ENCODE results near the gene PDGFRB. TPM values are rescaled to one million over a fixed set of nuclear protein-coding genes. Genes with fewer than 3 reads are reported as not detected.

PDGFRB gene
- total and polyA plus RNA-seq, 5 donors from 2014 or later: 0.03 TPM; not detected in 4

- Histone ChIP-seq H3K36me3 (ENCODE audit: control insufficient read depth, insufficient read depth, low read length) (no peaks in the 10 kb centered on the region), H3K4me3 (ENCODE audit: low read depth, low read length) (no peak overlapping the region), H3K9me3 (ENCODE audit: control insufficient read depth in 2 of 2, low read length in 2 of 2) (no peaks in the 10 kb centered on the region), H3K4me1 (ENCODE audit: control insufficient read depth, insufficient read depth, low read length, poor library complexity, severe bottlenecking) (no peaks in the 10 kb centered on the region), H3K27me3 (ENCODE audit: control insufficient read depth, insufficient read depth, low read length) (no peaks in the 10 kb centered on the region), H3K27ac (ENCODE audit: insufficient read depth, low read length, poor library complexity, severe bottlenecking) (no peak overlapping the region)
- Mint-ChIP-seq H3K4me3 (no peak overlapping the region), H3K9me3 (no peaks in the 10 kb centered on the region), H3K27me3 (peaks cover 12% of the 10 kb centered on the region), H3K36me3 (no peaks in the 10 kb centered on the region), H3K4me1 (no peaks in the 10 kb centered on the region), H3K27ac (no peak overlapping the region)
- DNase-seq (no peak), ATAC-seq (ENCODE audit: low read depth in 2 of 2) (no peak)
Measured at GRCh38 chr5:150181027-150181426, 25.4 kb upstream of the PDGFRB start.

- ATAC-seq (ENCODE audit: low read depth in 2 of 2) (no peak), DNase-seq (no peak)
- Histone ChIP-seq H3K27me3 (ENCODE audit: control insufficient read depth, insufficient read depth, low read length) (no peaks in the 10 kb centered on the region), H3K4me1 (ENCODE audit: control insufficient read depth, insufficient read depth, low read length, poor library complexity, severe bottlenecking) (no peaks in the 10 kb centered on the region), H3K9me3 (ENCODE audit: control insufficient read depth in 2 of 2, low read length in 2 of 2) (no peaks in the 10 kb centered on the region), H3K4me3 (ENCODE audit: low read depth, low read length) (no peak overlapping the region), H3K36me3 (ENCODE audit: control insufficient read depth, insufficient read depth, low read length) (no peaks in the 10 kb centered on the region), H3K27ac (ENCODE audit: insufficient read depth, low read length, poor library complexity, severe bottlenecking) (no peak overlapping the region)
- H3K4me3 Mint-ChIP-seq: no peak overlapping the region
- H3K27ac Mint-ChIP-seq: no peak overlapping the region
- peaks cover 16% of the 10 kb centered on the region for H3K27me3 Mint-ChIP-seq
- H3K9me3 Mint-ChIP-seq: no peaks in the 10 kb centered on the region
- no peaks in the 10 kb centered on the region for H3K36me3 Mint-ChIP-seq
- H3K4me1 Mint-ChIP-seq: no peaks in the 10 kb centered on the region
Measured at GRCh38 chr5:150180241-150181026, 24.8 kb upstream of the PDGFRB start.

GRCh38 chr5:150179019-150179620, 23.5 kb upstream of the PDGFRB start:
- DNase-seq (no peak), ATAC-seq (ENCODE audit: low read depth in 2 of 2) (peak in 1 of 2 donors; percentile 9)
- Histone ChIP-seq H3K27me3 (ENCODE audit: control insufficient read depth, insufficient read depth, low read length) (no peaks in the 10 kb centered on the region), H3K4me1 (ENCODE audit: control insufficient read depth, insufficient read depth, low read length, poor library complexity, severe bottlenecking) (no peaks in the 10 kb centered on the region), H3K27ac (ENCODE audit: insufficient read depth, low read length, poor library complexity, severe bottlenecking) (no peak overlapping the region), H3K4me3 (ENCODE audit: low read depth, low read length) (no peak overlapping the region), H3K9me3 (ENCODE audit: control insufficient read depth in 2 of 2, low read length in 2 of 2) (no peaks in the 10 kb centered on the region), H3K36me3 (ENCODE audit: control insufficient read depth, insufficient read depth, low read length) (no peaks in the 10 kb centered on the region)
- Mint-ChIP-seq H3K27ac (no peak overlapping the region), H3K4me1 (no peaks in the 10 kb centered on the region), H3K9me3 (no peaks in the 10 kb centered on the region), H3K4me3 (no peak overlapping the region), H3K27me3 (peaks cover 10% of the 10 kb centered on the region), H3K36me3 (no peaks in the 10 kb centered on the region)

GRCh38 chr5:150178262-150178661, 22.6 kb upstream of the PDGFRB start:
- no peaks in the 10 kb centered on the region for H3K36me3 Mint-ChIP-seq
- DNase-seq (no peak), ATAC-seq (ENCODE audit: low read depth in 2 of 2) (no peak)
- no peaks in the 10 kb centered on the region for H3K9me3 Mint-ChIP-seq
- H3K9me3 ChIP-seq (ENCODE audit: control insufficient read depth in 2 of 2, low read length in 2 of 2): no peaks in the 10 kb centered on the region
- H3K4me1 ChIP-seq (ENCODE audit: control insufficient read depth, insufficient read depth, low read length, poor library complexity, severe bottlenecking): no peaks in the 10 kb centered on the region
- H3K36me3 ChIP-seq (ENCODE audit: control insufficient read depth, insufficient read depth, low read length): no peaks in the 10 kb centered on the region
- H3K4me1 Mint-ChIP-seq: no peaks in the 10 kb centered on the region
- H3K4me3 Mint-ChIP-seq: no peak overlapping the region
- H3K27ac ChIP-seq (ENCODE audit: insufficient read depth, low read length, poor library complexity, severe bottlenecking): no peak overlapping the region
- H3K27ac Mint-ChIP-seq: no peak overlapping the region
- H3K27me3 Mint-ChIP-seq: peaks cover 10% of the 10 kb centered on the region
- no peak overlapping the region for H3K4me3 ChIP-seq (ENCODE audit: low read depth, low read length)
- H3K27me3 ChIP-seq (ENCODE audit: control insufficient read depth, insufficient read depth, low read length): no peaks in the 10 kb centered on the region

GRCh38 chr5:150177721-150178120, 22.1 kb upstream of the PDGFRB start:
- no peak for DNase-seq
- Mint-ChIP-seq H3K27me3 (peaks cover 10% of the 10 kb centered on the region), H3K4me3 (no peak overlapping the region), H3K4me1 (no peaks in the 10 kb centered on the region), H3K9me3 (no peaks in the 10 kb centered on the region), H3K27ac (no peak overlapping the region), H3K36me3 (no peaks in the 10 kb centered on the region)
- H3K9me3 ChIP-seq (ENCODE audit: control insufficient read depth in 2 of 2, low read length in 2 of 2): no peaks in the 10 kb centered on the region
- no peak overlapping the region for H3K4me3 ChIP-seq (ENCODE audit: low read depth, low read length)
- H3K27me3 ChIP-seq (ENCODE audit: control insufficient read depth, insufficient read depth, low read length): no peaks in the 10 kb centered on the region
- ATAC-seq (ENCODE audit: low read depth in 2 of 2): no peak
- no peaks in the 10 kb centered on the region for H3K4me1 ChIP-seq (ENCODE audit: control insufficient read depth, insufficient read depth, low read length, poor library complexity, severe bottlenecking)
- no peaks in the 10 kb centered on the region for H3K36me3 ChIP-seq (ENCODE audit: control insufficient read depth, insufficient read depth, low read length)
- no peak overlapping the region for H3K27ac ChIP-seq (ENCODE audit: insufficient read depth, low read length, poor library complexity, severe bottlenecking)

GRCh38 chr5:150176745-150177477, 21.3 kb upstream of the PDGFRB start:
- H3K27ac ChIP-seq (ENCODE audit: insufficient read depth, low read length, poor library complexity, severe bottlenecking): no peak overlapping the region
- no peaks in the 10 kb centered on the region for H3K4me1 ChIP-seq (ENCODE audit: control insufficient read depth, insufficient read depth, low read length, poor library complexity, severe bottlenecking)
- H3K9me3 ChIP-seq (ENCODE audit: control insufficient read depth in 2 of 2, low read length in 2 of 2): no peaks in the 10 kb centered on the region
- H3K36me3 Mint-ChIP-seq: no peaks in the 10 kb centered on the region
- no peak overlapping the region for H3K27ac Mint-ChIP-seq
- H3K4me3 ChIP-seq (ENCODE audit: low read depth, low read length): no peak overlapping the region
- DNase-seq (no peak), ATAC-seq (ENCODE audit: low read depth in 2 of 2) (no peak)
- H3K4me3 Mint-ChIP-seq: no peak overlapping the region
- no peaks in the 10 kb centered on the region for H3K4me1 Mint-ChIP-seq
- H3K36me3 ChIP-seq (ENCODE audit: control insufficient read depth, insufficient read depth, low read length): no peaks in the 10 kb centered on the region
- no peaks in the 10 kb centered on the region for H3K9me3 Mint-ChIP-seq
- H3K27me3 Mint-ChIP-seq: peaks cover 15% of the 10 kb centered on the region
- no peaks in the 10 kb centered on the region for H3K27me3 ChIP-seq (ENCODE audit: control insufficient read depth, insufficient read depth, low read length)

- Mint-ChIP-seq H3K36me3 (no peaks in the 10 kb centered on the region), H3K27ac (no peak overlapping the region), H3K9me3 (no peaks in the 10 kb centered on the region), H3K27me3 (peaks cover 17% of the 10 kb centered on the region), H3K4me1 (no peaks in the 10 kb centered on the region), H3K4me3 (no peak overlapping the region)
- Histone ChIP-seq H3K27ac (ENCODE audit: insufficient read depth, low read length, poor library complexity, severe bottlenecking) (no peak overlapping the region), H3K4me1 (ENCODE audit: control insufficient read depth, insufficient read depth, low read length, poor library complexity, severe bottlenecking) (no peaks in the 10 kb centered on the region), H3K36me3 (ENCODE audit: control insufficient read depth, insufficient read depth, low read length) (no peaks in the 10 kb centered on the region), H3K4me3 (ENCODE audit: low read depth, low read length) (no peak overlapping the region), H3K9me3 (ENCODE audit: control insufficient read depth in 2 of 2, low read length in 2 of 2) (no peaks in the 10 kb centered on the region), H3K27me3 (ENCODE audit: control insufficient read depth, insufficient read depth, low read length) (no peaks in the 10 kb centered on the region)
- DNase-seq: no peak
- ATAC-seq (ENCODE audit: low read depth in 2 of 2): no peak
Measured at GRCh38 chr5:150175536-150175935, 19.9 kb upstream of the PDGFRB start.
